Neural crest cell (in vitro differentiated cells): ENCODE results near the gene NUDCD3. TPM values are rescaled to one million over a fixed set of nuclear protein-coding genes. Genes with fewer than 3 reads are reported as not detected.
A peak's percentile ranks its signal among the peaks of the same experiment; 100 is the strongest.

Source experiments
- DNase-seq: peaks from one replicate; pipeline ENCODE4 v3.0.0; 2021; ENCODE audit warnings: low read depth, mixed read lengths, low spot score
- H3K27ac Mint-ChIP-seq: one replicate; pipeline ENCODE4 v1.8.0; 2021; ENCODE audit warnings: mild to moderate bottlenecking, mixed read lengths; ENCODE audit not compliant: unreplicated experiment
- H3K27me3 Mint-ChIP-seq: 2 replicates; pipeline ENCODE4 v1.8.0; 2021; ENCODE audit warnings: low read depth, mild to moderate bottlenecking, mixed read lengths
- H3K36me3 Mint-ChIP-seq: 2 replicates; pipeline ENCODE4 v1.8.0; 2021; ENCODE audit warnings: low read depth, mild to moderate bottlenecking, mixed read lengths
- H3K4me1 Mint-ChIP-seq: 2 replicates; pipeline ENCODE4 v1.8.0; 2021; ENCODE audit warnings: mixed read lengths
- H3K4me3 Mint-ChIP-seq: one replicate; pipeline ENCODE4 v1.8.0; 2021; ENCODE audit warnings: mild to moderate bottlenecking, mixed read lengths
- H3K9me3 Mint-ChIP-seq: 2 replicates; pipeline ENCODE4 v1.8.0; 2021; ENCODE audit warnings: mixed read lengths
- CTCF ChIP-seq: fragments of 200-600 bp; sonication (generic); conservative IDR thresholded peaks from 2 replicates; pipeline ENCODE4 v1.5.0; 2021; ENCODE audit warnings: antibody characterized with exemption, mild to moderate bottlenecking
- total RNA-seq: library from RNA; stranded (reverse); gene quantifications from 2 replicates; pipeline ENCODE4 v1.2.1, GENCODE V29; 2021

NUDCD3 gene
- total RNA-seq, 1 donor from 2014 or later = 93.2 TPM

GRCh38 chr7:44392618-44393010 lies 97.8 kb downstream of the NUDCD3 start:
- Mint-ChIP-seq H3K36me3 (peaks cover 10% of the 10 kb centered on the region), H3K9me3 (no peaks in the 10 kb centered on the region), H3K4me3 (no peak overlapping the region), H3K27ac (peak overlapping the region; percentile 35), H3K4me1 (no peaks in the 10 kb centered on the region), H3K27me3 (no peaks in the 10 kb centered on the region)
- no peak for DNase-seq
- TF ChIP-seq CTCF = no peak

- no peak overlapping the region for H3K4me3 Mint-ChIP-seq
These were observed 98.5 kb downstream of the NUDCD3 start for GRCh38 chr7:44391746-44392617.

GRCh38 chr7:44391171-44391570 lies 99.3 kb downstream of the NUDCD3 start:
- H3K4me3 Mint-ChIP-seq = no peak overlapping the region
- no peaks in the 10 kb centered on the region for H3K4me1 Mint-ChIP-seq
- no peaks in the 10 kb centered on the region for H3K27me3 Mint-ChIP-seq
- no peak for TF ChIP-seq CTCF
- H3K36me3 Mint-ChIP-seq = peaks cover 13% of the 10 kb centered on the region
- no peaks in the 10 kb centered on the region for H3K9me3 Mint-ChIP-seq
- DNase-seq = no peak
- H3K27ac Mint-ChIP-seq = peak overlapping the region; percentile 86

More at GRCh38 chr7:44391746-44392617, 98.5 kb downstream of the NUDCD3 start:
- no peaks in the 10 kb centered on the region for H3K9me3 Mint-ChIP-seq
- no peaks in the 10 kb centered on the region for H3K4me1 Mint-ChIP-seq
- no peak for DNase-seq
- no peaks in the 10 kb centered on the region for H3K27me3 Mint-ChIP-seq
- TF ChIP-seq CTCF = no peak
- no peak overlapping the region for H3K27ac Mint-ChIP-seq
- peaks cover 13% of the 10 kb centered on the region for H3K36me3 Mint-ChIP-seq

GRCh38 chr7:44390701-44391100 lies 99.8 kb downstream of the NUDCD3 start:
- DNase-seq = no peak
- no peak overlapping the region for H3K4me3 Mint-ChIP-seq
- H3K9me3 Mint-ChIP-seq = no peaks in the 10 kb centered on the region
- H3K36me3 Mint-ChIP-seq = peaks cover 13% of the 10 kb centered on the region
- H3K27ac Mint-ChIP-seq = no peak overlapping the region
- no peak for TF ChIP-seq CTCF
- H3K27me3 Mint-ChIP-seq = no peaks in the 10 kb centered on the region
- peaks cover under 1% of the 10 kb centered on the region for H3K4me1 Mint-ChIP-seq

GRCh38 chr7:44388089-44388970 lies 102.1 kb downstream of the NUDCD3 start:
- Mint-ChIP-seq H3K4me1 (peaks cover 7% of the 10 kb centered on the region), H3K36me3 (peaks cover 19% of the 10 kb centered on the region), H3K27me3 (no peaks in the 10 kb centered on the region), H3K9me3 (no peaks in the 10 kb centered on the region), H3K4me3 (no peak overlapping the region), H3K27ac (no peak overlapping the region)
- DNase-seq = no peak
- TF ChIP-seq CTCF = no peak
